Heart left ventricle (tissue), 16 donors: ENCODE results near the gene ST3GAL2. TPM values are rescaled to one million over a fixed set of nuclear protein-coding genes. Genes with fewer than 3 reads are reported as not detected.

Experiments
- ATAC-seq, 4 donors: fragments of 200-7000 bp; cut with Tn5 transposase; one replicate each; pipeline ENCODE4 v1.9.1; 2020 to 2022; ENCODE audit warnings: moderate library complexity in 4 of 4, mild to moderate bottlenecking in 3 of 4, moderate number of reproducible peaks in 1 of 4
- DNase-seq, 5 donors: peaks; one replicate each; pipeline ENCODE4 v3.0.0-alpha.2; 2020
- H3K27ac ChIP-seq, 12 donors: fragments of 200-600 bp; sonication (generic) in 4 of 12; one replicate each; pipeline versions ENCODE4 v1.5.0 to v1.8.0; 2016 to 2022; ENCODE audit warnings: mild to moderate bottlenecking in 2 of 12
- H3K27me3 ChIP-seq, 9 donors: fragments of 200-600 bp; sonication (generic) in 2 of 9; one replicate each; pipeline versions ENCODE4 v1.5.1 to v1.8.0; 2016 to 2022; ENCODE audit warnings: mild to moderate bottlenecking in 3 of 9
- H3K36me3 ChIP-seq, 9 donors: fragments of 200-600 bp; sonication (generic) in 2 of 9; one replicate each; pipeline versions ENCODE4 v1.5.0 to v1.8.0; 2018 to 2022; ENCODE audit warnings: mild to moderate bottlenecking in 2 of 9
- H3K4me1 ChIP-seq, 12 donors: fragments of 200-600 bp; sonication (generic) in 4 of 12; one replicate each; pipeline versions ENCODE4 v1.5.0 to v1.8.0; 2016 to 2022; ENCODE audit warnings: mild to moderate bottlenecking in 3 of 12
- H3K4me3 ChIP-seq, 12 donors: fragments of 200-600 bp; sonication (generic) in 4 of 12; one replicate each; pipeline versions ENCODE4 v1.5.0 to v1.8.0; 2017 to 2022; ENCODE audit warnings: mild to moderate bottlenecking in 9 of 12, moderate library complexity in 4 of 12
- H3K9me3 ChIP-seq, 12 donors: fragments of 200-600 bp; sonication (generic) in 4 of 12; one replicate each; pipeline versions ENCODE4 v1.5.0 to v1.8.0; 2016 to 2022; ENCODE audit warnings: mild to moderate bottlenecking in 1 of 12
- CTCF ChIP-seq, 12 donors: fragments of 200-600 bp; sonication (generic) in 4 of 12; IDR thresholded peaks; one replicate each; pipeline versions ENCODE4 v1.5.0 to v1.8.0; 2018 to 2022; ENCODE audit warnings: antibody characterized with exemption in 12 of 12, mild to moderate bottlenecking in 5 of 12
- POLR2A ChIP-seq, 2 donors: fragments of 450-650 bp; IDR thresholded peaks; one replicate each; pipeline ENCODE4 v1.6.1; 2017; ENCODE audit warnings: antibody characterized with exemption in 2 of 2, mild to moderate bottlenecking in 2 of 2, moderate library complexity in 2 of 2
- WGBS, 4 donors: extraction: QIAGEN DNeasy Blood & Tissue Kit in 2 of 4; methylation state at CpG; one replicate each; pipeline versions ENCODE4 v1.1.5 to v1.1.7; 2013 to 2018; 5-methylcytosine and 5-hydroxymethylcytosine counted together
- intact Hi-C, 10 donors: fragments of 100-400 bp; cut with DNase I; formaldehyde crosslinking; loops; one replicate each; pipeline versions ENCODE4 v1.11.1 to v1.14.2; 2022
- polyA plus RNA-seq, 2 donors: library from polyadenylated mRNA; stranded (reverse); fragments of 200-250 nt; gene quantifications; one replicate each; pipeline ENCODE4 v1.2.3, GENCODE V29; 2013
- total RNA-seq, 9 donors: library from RNA; depleted of rRNA in 2 of 9; stranded (reverse); fragments of >200 nt in 2 of 9; fragmentation: NEBNext Ultra II Directional in 3 of 9; extraction: Animal tissue kit (Norgen Biotek cat#: 25700) in 3 of 9; gene quantifications; one replicate each; pipeline versions ENCODE4 v1.1.0 to v1.2.4, GENCODE V29; 2016 to 2023
- donor health status: ischemic (EF 13 %, LVEDD 7.1; RV severe dilation, severe dysfunction).
- donor health status: healthy with polysubstance abuse.
- donor health status: DM: no; HTN: yes; CAD: no.
- donor health status: DM: no; HTN: no; CAD: no.
- donor health status: ischemic (EF 25% LVEDD 6.9; RV normal size, moderate dysfunction).
- donor health status: ischemic (EF 25% LVEDD 5.7; RV mildly dilated, moderate dysfunction).
- donor health status: healthy.
- donor health status: DM: yes; HTN: yes; CAD: no.
- donor health status: ischemic (EF 35%, LVEDD 5.7; RV mildly dilated, moderate dysfunction).
- donor health status: nonischemic (EF 11% LVEDD 7.7; RV severe dilation, severe dysfunction).
- donor health status: DM: yes; HTN: yes; CAD: no.
- donor health status: PGD.
- donor health status: ischemic (EF 29% LVEDD 5.4; RV normal size, mild dysfunction).
- donor health status: nonischemic (EF 23%, LVEDD 6.1; RV moderate dilation, normal function).

The ST3GAL2 gene
- total and polyA plus RNA-seq, 11 donors, result 8.4 to 44.6 (median 20.1) TPM

- no peaks in the 10 kb centered on the region for H3K9me3 ChIP-seq
- peaks cover 0 to 78% (median 57%) of the 10 kb centered on the region in 9 donors for H3K36me3 ChIP-seq
- H3K27ac ChIP-seq, result peak overlapping the region in 11 of 12 donors; percentile 30 to 73 (median 63)
- no peak overlapping the region for H3K4me3 ChIP-seq
- DNase-seq, result peak in 3 of 5 donors; percentile 53 to 66 (median 59)
- WGBS, 4 donors, result 40 to 59% (median 47%) methylated on average over 1 to 10 of the region's 10 CpGs
- peak in 3 of 4 donors; percentile 45 to 60 (median 45) for ATAC-seq
- H3K4me1 ChIP-seq, result peaks cover 0 to 32% (median 24%) of the 10 kb centered on the region in 12 donors
- no peaks in the 10 kb centered on the region for H3K27me3 ChIP-seq
- intact Hi-C loops, result loop anchor here in 3 of 10 donors (5.0 to 10.0 kb wide), 3 partner anchors 82 to 97 kb away; no protein-coding TSS in a partner anchor
- TF ChIP-seq POLR2A (IDR thresholded peaks at IDR 0.05) (no peak), CTCF (IDR thresholded peaks at IDR 0.05) (no peak)
Observed at GRCh38 chr16:70478912-70479341, 40.0 kb upstream of the ST3GAL2 start.

- peak in 1 of 5 donors; percentile 50 for DNase-seq
- Histone ChIP-seq H3K9me3 (no peaks in the 10 kb centered on the region), H3K4me3 (no peak overlapping the region), H3K36me3 (peaks cover 0 to 78% (median 54%) of the 10 kb centered on the region in 9 donors), H3K27ac (peak overlapping the region in 10 of 12 donors; percentile 30 to 72 (median 55)), H3K27me3 (no peaks in the 10 kb centered on the region), H3K4me1 (peaks cover 0 to 32% (median 24%) of the 10 kb centered on the region in 12 donors)
- ATAC-seq, result no peak
- TF ChIP-seq CTCF (IDR thresholded peaks at IDR 0.05), result no peak
- TF ChIP-seq POLR2A (IDR thresholded peaks at IDR 0.05), result no peak
- WGBS, 4 donors, result 82 to 100% (median 91%) methylated on average over 1 to 8 of the region's 8 CpGs
- intact Hi-C loops, result loop anchor here in 3 of 10 donors (5.0 to 10.0 kb wide), 3 partner anchors 81 to 96 kb away; no protein-coding TSS in a partner anchor
Observed at GRCh38 chr16:70478169-70478568, 39.3 kb upstream of the ST3GAL2 start.

GRCh38 chr16:70476272-70477020 lies 37.5 kb upstream of the ST3GAL2 start:
- 49 to 81% (median 74%) methylated on average over 3 to 13 of the region's 13 CpGs for WGBS, 4 donors
- peaks cover 0 to 32% (median 24%) of the 10 kb centered on the region in 12 donors for H3K4me1 ChIP-seq
- ATAC-seq, result peak in 3 of 4 donors; percentile 59 to 76 (median 67)
- no peak overlapping the region for H3K4me3 ChIP-seq
- TF ChIP-seq CTCF (IDR thresholded peaks at IDR 0.05) (no peak), POLR2A (IDR thresholded peaks at IDR 0.05) (no peak)
- intact Hi-C loops, result loop anchor here in 3 of 10 donors (5.0 to 10.0 kb wide), 3 partner anchors 79 to 94 kb away; no protein-coding TSS in a partner anchor
- H3K9me3 ChIP-seq, result no peaks in the 10 kb centered on the region
- H3K27ac ChIP-seq, result peak overlapping the region in 11 of 12 donors; percentile 11 to 69 (median 54)
- no peaks in the 10 kb centered on the region for H3K27me3 ChIP-seq
- peak in 1 of 5 donors; percentile 32 for DNase-seq
- H3K36me3 ChIP-seq, result peaks cover 0 to 74% (median 50%) of the 10 kb centered on the region in 9 donors
